GM10248 (cell line): ENCODE data around the gene ADA.
A peak's percentile ranks its signal among the peaks of the same experiment; 100 is the strongest.

Source experiments
- CTCF ChIA-PET: fragments of 300-600 bp; sonication (Branson Sonifier 250); formaldehyde crosslinking; extraction: SDS; loops from one replicate; lab custom pipeline; 2021; ENCODE audit warnings: antibody characterized with exemption; lab: Yijun Ruan, JAX
- POLR2A ChIA-PET: fragments of 350-650 bp; sonication (Branson Sonifier 250); formaldehyde crosslinking; extraction: SDS; loops from one replicate; lab custom pipeline; 2020; ENCODE audit warnings: antibody characterized with exemption; lab: Yijun Ruan, JAX
- DNase-seq: peaks from one replicate; pipeline ENCODE4 v3.0.0; 2012; ENCODE audit errors: extremely low spot score
- TF ChIP-seq, protein P1 (sequence below): IDR thresholded peaks from 2 replicates; pipeline ENCODE4 v1.5.1; 2012; ENCODE audit warnings: mild to moderate bottlenecking, low read depth; ENCODE audit errors: extremely low read depth, missing control alignments, control extremely low read depth

The ADA gene

DNA sequence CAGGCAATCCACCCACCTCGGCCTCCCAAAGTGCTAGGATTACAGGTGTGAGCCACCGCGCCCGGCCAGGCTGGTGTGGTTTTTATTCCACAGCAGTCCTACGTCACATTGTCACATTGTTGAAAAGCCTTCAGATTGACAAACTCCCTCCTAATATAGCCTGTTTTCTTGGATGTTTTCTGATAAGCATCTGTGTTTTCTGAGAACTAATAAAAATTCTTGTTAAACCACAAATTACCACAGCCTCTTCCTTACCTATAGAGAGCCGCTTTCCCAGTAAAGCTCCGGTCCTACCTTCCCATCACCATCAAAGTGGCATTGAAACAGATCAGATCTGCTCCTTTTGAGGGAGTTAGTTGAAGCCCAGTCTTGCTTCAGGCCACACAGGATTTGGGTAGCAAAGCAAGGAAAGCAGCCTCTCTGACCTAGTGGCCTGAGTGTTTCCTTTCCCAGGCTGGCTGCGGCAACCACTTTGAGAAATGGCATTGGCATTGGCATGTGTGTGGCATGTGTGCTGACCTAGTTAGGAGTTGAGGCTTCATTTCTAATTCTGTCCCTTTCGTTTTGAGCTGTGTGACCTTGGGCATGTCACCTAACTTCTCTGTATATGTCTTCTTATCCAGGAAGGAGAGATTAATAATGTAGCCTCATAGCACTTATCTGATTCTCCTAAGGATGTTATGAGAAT, 70.8 kb downstream of the ADA start:
- TF ChIP-seq, protein P1, sequence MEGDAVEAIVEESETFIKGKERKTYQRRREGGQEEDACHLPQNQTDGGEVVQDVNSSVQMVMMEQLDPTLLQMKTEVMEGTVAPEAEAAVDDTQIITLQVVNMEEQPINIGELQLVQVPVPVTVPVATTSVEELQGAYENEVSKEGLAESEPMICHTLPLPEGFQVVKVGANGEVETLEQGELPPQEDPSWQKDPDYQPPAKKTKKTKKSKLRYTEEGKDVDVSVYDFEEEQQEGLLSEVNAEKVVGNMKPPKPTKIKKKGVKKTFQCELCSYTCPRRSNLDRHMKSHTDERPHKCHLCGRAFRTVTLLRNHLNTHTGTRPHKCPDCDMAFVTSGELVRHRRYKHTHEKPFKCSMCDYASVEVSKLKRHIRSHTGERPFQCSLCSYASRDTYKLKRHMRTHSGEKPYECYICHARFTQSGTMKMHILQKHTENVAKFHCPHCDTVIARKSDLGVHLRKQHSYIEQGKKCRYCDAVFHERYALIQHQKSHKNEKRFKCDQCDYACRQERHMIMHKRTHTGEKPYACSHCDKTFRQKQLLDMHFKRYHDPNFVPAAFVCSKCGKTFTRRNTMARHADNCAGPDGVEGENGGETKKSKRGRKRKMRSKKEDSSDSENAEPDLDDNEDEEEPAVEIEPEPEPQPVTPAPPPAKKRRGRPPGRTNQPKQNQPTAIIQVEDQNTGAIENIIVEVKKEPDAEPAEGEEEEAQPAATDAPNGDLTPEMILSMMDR = no peak
- POLR2A ChIA-PET = no interaction called here
- no peak for DNase-seq
- CTCF ChIA-PET = interaction anchor here (1.2 to 2.8 kb wide), 4 partner anchors 10 to 63 kb away, joined by 3 to 13 read pairs (median 4); no protein-coding TSS in a partner anchor

DNA sequence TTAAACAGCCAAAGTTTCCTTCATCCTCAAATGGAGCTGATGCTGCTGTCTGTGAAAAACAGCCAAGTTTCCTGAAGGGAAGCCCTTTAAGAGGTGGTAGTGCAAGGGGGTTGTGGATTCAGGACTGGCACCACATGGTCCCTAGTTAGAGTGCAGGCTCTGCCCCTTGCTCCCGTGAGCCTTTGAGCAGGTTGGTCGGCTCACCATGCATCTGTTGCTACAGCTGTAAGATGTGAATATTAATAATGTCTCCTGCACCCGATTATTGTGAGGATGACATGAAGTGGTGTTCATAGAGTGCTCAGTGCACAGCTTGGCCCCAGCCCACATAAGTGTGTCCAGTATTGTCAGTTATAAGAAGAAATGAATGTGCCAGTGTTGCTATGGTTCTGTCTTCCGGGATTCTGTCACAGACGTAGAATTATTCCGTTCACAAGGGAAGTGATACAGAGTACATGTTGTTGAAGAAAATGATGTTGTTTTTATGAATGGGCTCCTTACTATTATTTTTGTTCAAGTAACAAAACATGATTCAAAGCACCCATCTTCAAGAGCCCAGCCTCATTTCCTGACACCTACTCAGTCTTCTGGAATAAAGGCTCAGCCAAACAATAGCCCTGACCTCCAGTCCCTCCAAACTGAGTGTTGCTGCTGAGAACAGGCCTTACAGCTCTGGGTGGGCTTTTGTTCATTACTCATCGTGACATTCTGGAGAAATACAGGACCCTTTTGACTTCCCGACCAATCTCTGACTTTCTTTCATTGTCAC, 72.0 kb downstream of the ADA start:
- ChIA-PET POLR2A (no interaction called here), CTCF (interaction anchor here (1.3 to 2.8 kb wide), 5 partner anchors 9 to 30 kb away, joined by 4 to 13 read pairs (median 6); no protein-coding TSS in a partner anchor)
- TF ChIP-seq, protein P1 = no peak
- no peak for DNase-seq

DNA sequence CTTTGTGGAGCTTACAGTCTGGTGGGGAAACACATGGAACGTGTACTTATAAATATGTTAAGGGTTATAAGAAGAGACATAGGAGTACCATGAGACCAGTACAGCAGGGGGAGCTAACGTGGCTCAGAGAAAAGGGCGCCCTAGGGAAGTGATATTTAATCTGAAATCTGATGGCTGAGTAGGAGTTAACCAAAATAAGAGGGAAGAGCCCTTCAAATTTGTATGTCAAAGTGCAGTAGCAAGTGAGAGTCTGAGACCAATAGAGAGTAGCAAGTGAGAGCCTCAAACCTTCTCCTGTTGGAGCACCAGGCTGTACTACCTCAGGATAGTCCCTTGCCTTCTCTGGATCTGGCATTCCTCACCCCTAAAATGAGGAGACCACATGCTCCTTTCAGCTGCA, 75.2 kb downstream of the ADA start:
- ChIA-PET POLR2A (interaction anchor here (0.5 to 0.9 kb wide), 2 partner anchors 10 to 368 kb away, joined by 3 to 5 read pairs; no protein-coding TSS in a partner anchor), CTCF (interaction anchor here (0.8 to 4.2 kb wide), 16 partner anchors 9 to 109 kb away, joined by 3 to 22 read pairs (median 6); partner anchors contain the start of gene SERINC3)
- TF ChIP-seq, protein P1 = peak; percentile 63
- peak; percentile 55 for DNase-seq

DNA sequence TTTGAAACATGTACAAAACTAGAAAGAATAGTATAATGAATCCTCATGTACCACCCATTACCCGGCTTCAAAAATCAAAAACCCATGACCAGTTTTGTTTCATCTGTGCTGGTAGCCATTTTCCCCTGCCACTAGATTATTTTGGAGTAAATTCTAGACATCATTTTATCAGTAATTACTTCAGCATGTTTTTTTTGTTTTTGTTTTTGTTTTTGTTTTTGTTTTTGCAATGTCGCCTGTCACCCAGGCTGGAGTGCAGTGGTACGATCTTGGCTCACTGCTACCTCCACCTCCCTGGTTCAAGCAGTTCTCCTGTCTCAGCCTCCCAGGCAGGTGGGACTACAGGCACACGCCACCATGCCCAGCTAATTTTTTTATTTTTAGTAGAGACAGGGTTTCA, 77.1 kb downstream of the ADA start:
- ChIA-PET CTCF (interaction anchor here (1.8 to 4.2 kb wide), 3 partner anchors 8 to 35 kb away, joined by 5 to 22 read pairs (median 17); partner anchors contain the start of gene PKIG), POLR2A (no interaction called here)
- TF ChIP-seq, protein P1 = no peak
- DNase-seq = no peak

DNA sequence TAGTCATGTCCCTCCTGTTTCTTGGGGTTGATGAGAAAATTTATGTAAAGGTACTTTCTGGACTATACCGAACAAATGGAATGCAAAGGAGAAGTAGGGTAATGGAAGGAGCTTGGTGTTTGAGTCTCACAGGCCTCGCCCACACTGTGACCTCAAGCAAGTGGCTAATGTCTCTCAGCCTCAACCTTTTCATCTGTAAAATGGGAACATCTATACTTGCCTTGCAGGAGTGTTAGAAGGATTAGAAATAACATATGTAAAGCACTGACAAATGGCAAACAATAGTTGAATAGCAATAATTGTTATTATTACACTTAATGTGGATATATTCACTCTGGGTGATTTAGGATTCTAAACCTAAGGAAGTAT, 78.0 kb downstream of the ADA start:
- TF ChIP-seq, protein P1 = no peak
- ChIA-PET POLR2A (no interaction called here), CTCF (interaction anchor here (1.1 to 1.8 kb wide), 4 partner anchors 9 to 35 kb away, joined by 3 to 5 read pairs (median 4); partner anchors contain the start of gene PKIG)
- no peak for DNase-seq
